Breast epithelium (tissue), 3 donors: ENCODE data around the gene CTDSPL.

ENCODE experiments used
- CTCF ChIP-seq, 3 donors: fragments of 450-650 bp; IDR thresholded peaks; one replicate each; pipeline ENCODE4 v1.5.1; 2016 to 2017; ENCODE audit warnings: antibody characterized with exemption in 3 of 3, mild to moderate bottlenecking in 3 of 3, moderate library complexity in 3 of 3
- POLR2A ChIP-seq: fragments of 450-650 bp; IDR thresholded peaks from one replicate; pipeline ENCODE4 v1.6.1; 2016; ENCODE audit warnings: antibody characterized with exemption, mild to moderate bottlenecking, moderate library complexity
- POLR2AphosphoS5 ChIP-seq, 3 donors: sonication (generic); formaldehyde crosslinking; IDR thresholded peaks; one replicate each; pipeline ENCODE4 v1.6.1; 2017; ENCODE audit warnings: antibody characterized with exemption in 3 of 3

DNA sequence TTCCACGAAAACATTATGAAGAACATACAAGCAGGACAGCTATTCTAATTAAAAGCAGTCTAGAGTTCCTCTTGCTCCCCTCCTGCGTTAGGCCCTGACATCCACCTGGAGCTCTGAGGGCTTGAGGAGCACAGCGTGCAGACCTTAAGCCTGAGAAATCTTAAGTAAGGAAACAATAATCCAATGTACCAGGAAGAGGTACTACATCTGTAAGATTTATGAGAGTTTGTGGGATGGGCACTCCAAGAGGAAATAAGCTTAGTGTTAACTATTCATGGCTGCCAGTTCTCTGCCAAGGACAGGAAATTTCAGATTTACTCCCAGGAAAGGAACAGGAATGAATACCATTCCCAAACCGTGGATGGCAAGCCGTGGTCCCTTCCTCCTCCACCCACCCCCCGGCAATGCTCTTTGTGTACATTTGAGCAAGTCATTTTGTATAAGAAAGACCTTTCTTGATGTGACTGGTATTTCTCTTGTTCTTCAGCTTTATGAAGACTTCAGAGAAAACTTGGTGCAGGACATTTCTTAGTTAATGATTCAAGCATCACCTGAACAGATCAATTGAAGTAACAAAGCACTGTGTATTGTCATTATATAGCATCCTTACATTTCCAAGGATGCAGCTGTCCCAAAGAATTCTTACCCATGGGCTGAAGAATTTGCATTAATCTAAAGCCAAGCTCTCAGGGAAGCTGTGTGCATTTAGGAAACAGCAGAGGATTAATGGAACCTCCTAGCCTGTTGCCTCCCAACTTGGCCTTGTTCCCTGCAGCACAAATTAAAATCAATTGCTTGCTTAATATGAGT lies 100.1 kb downstream of the CTDSPL start:
- TF ChIP-seq POLR2AphosphoS5 (IDR thresholded peaks at IDR 0.05) (no peak), CTCF (IDR thresholded peaks at IDR 0.05) (no peak), POLR2A (no peak)
